Loucy (cell line): ENCODE results near the gene RPN1.

ENCODE experiments used
- H2AFZ ChIP-seq: fragments of 200-600 bp; sonication (generic); 2 replicates; pipeline ENCODE4 v1.6.0; 2016; ENCODE audit warnings: antibody characterized with exemption, mild to moderate bottlenecking, low read length, moderate library complexity
- H3F3A ChIP-seq: fragments of 200-600 bp; 2 replicates; pipeline ENCODE4 v1.6.0; 2016; ENCODE audit warnings: antibody characterized with exemption, low read depth, mild to moderate bottlenecking
- H3K27me3 ChIP-seq: fragments of 200-600 bp; sonication (generic); 2 replicates; pipeline ENCODE4 v1.6.1; 2014; ENCODE audit warnings: low read length, mild to moderate bottlenecking; ENCODE audit not compliant: insufficient read depth, poor library complexity, severe bottlenecking
- H3K36me3 ChIP-seq: fragments of 200-600 bp; sonication (generic); 2 replicates; pipeline ENCODE4 v1.6.1; 2016; ENCODE audit warnings: low read length; ENCODE audit not compliant: insufficient read depth
- H3K4me1 ChIP-seq: fragments of 200-600 bp; sonication (generic); 2 replicates; pipeline ENCODE4 v1.5.1; 2014; ENCODE audit warnings: low read length, mild to moderate bottlenecking; ENCODE audit not compliant: insufficient read depth, poor library complexity, severe bottlenecking
- H3K4me2 ChIP-seq: fragments of 200-600 bp; sonication (generic); 2 replicates; pipeline ENCODE4 v1.6.0; 2014; ENCODE audit warnings: antibody characterized with exemption, low read length, low read depth, mild to moderate bottlenecking; ENCODE audit not compliant: poor library complexity, severe bottlenecking
- H3K4me3 ChIP-seq: fragments of 200-600 bp; sonication (generic); 2 replicates; pipeline ENCODE4 v1.5.1; 2014; ENCODE audit warnings: low read length, mild to moderate bottlenecking, mixed read lengths; ENCODE audit not compliant: poor library complexity, severe bottlenecking
- H3K79me2 ChIP-seq: fragments of 200-600 bp; sonication (generic); 2 replicates; pipeline ENCODE4 v1.6.1; 2014; ENCODE audit warnings: low read length; ENCODE audit not compliant: insufficient read depth
- H3K9ac ChIP-seq: fragments of 200-600 bp; sonication (generic); 2 replicates; pipeline ENCODE4 v1.6.0; 2014; ENCODE audit warnings: mild to moderate bottlenecking, low read depth, low read length, moderate library complexity; ENCODE audit not compliant: poor library complexity, severe bottlenecking
- H3K9me2 ChIP-seq: fragments of 200-600 bp; sonication (generic); replicated peaks from 2 replicates; pipeline ENCODE4 v1.6.1; 2016; ENCODE audit warnings: low read depth, low read length, mixed read lengths
- H3K9me3 ChIP-seq: fragments of 200-600 bp; sonication (generic); 2 replicates; pipeline ENCODE4 v1.6.1; 2014; ENCODE audit warnings: mild to moderate bottlenecking, antibody characterized with exemption, low read length, low read depth; ENCODE audit not compliant: insufficient read depth
- H4K20me1 ChIP-seq: fragments of 200-600 bp; sonication (generic); 2 replicates; pipeline ENCODE4 v1.6.0; 2014; ENCODE audit warnings: antibody characterized with exemption, low read length, mild to moderate bottlenecking; ENCODE audit not compliant: insufficient read depth, poor library complexity, severe bottlenecking
- EZH2phosphoT487 ChIP-seq: fragments of 200-600 bp; IDR thresholded peaks from 2 replicates; pipeline ENCODE4 v1.6.1; 2018; ENCODE audit warnings: antibody characterized with exemption, mild to moderate bottlenecking, moderate library complexity, borderline replicate concordance
- TF ChIP-seq, protein P1 (sequence below): fragments of 200-600 bp; sonication (generic); conservative IDR thresholded peaks from 2 replicates; pipeline ENCODE4 v1.5.1; 2014; ENCODE audit warnings: mild to moderate bottlenecking, antibody characterized with exemption, low read length

The RPN1 gene

DNA sequence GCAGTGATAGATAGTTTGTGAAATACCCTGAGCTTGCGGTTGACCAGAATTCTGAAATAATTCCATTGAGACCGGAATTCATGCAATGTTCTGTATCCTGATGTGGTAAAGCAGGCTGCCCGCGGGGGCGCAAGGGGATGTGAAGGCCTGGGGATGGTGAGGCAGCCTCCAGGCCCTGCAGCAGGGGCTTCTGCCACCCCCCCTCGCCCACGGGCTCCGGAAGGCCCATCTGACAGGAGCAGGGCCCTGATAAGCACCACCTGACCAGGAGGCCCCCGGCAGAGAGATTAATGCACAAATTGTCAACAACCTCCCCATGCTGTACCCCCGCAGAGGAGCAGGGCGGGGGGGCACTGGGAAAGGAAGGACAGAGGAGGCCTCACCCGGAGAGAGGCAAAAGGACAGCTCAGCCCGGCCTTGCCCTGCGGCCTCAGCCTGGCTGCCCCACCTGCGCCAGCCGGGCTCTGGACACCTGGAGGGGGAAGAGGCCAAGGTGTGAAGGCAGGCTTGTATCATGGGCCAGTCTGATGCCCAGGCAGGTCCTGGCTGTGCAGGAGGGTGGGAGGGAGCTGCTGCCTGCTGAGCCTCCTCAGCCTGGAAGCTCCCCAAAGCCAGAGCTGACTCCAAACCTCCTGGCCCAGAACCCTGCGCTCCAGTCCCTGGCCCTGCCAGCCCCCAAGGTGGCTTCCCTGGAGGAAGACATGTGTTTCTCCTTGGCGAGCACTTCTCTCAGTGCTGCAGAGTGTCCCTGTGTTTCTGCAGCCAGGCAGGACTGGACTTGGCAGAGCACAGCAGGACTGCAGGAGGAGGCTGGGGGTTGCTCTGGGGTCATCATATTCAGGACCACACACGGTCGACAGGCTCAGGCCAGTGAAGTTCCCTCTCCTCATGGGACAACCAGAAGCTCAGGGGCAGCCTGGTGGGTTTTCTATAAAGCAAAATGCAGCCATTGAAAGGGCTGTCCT lies 46.5 kb downstream of the RPN1 start:
- H3K4me3 ChIP-seq: no peak overlapping the region
- H3K4me1 ChIP-seq: no peaks in the 10 kb centered on the region
- H2AFZ ChIP-seq: no peak overlapping the region
- no peaks in the 10 kb centered on the region for H3K27me3 ChIP-seq
- no peaks in the 10 kb centered on the region for H4K20me1 ChIP-seq
- H3K36me3 ChIP-seq: no peaks in the 10 kb centered on the region
- no peaks in the 10 kb centered on the region for H3F3A ChIP-seq
- no peaks in the 10 kb centered on the region for H3K79me2 ChIP-seq
- no peaks in the 10 kb centered on the region for H3K9me2 ChIP-seq
- no peak overlapping the region for H3K4me2 ChIP-seq
- TF ChIP-seq EZH2phosphoT487: no peak
- TF ChIP-seq, protein P1, sequence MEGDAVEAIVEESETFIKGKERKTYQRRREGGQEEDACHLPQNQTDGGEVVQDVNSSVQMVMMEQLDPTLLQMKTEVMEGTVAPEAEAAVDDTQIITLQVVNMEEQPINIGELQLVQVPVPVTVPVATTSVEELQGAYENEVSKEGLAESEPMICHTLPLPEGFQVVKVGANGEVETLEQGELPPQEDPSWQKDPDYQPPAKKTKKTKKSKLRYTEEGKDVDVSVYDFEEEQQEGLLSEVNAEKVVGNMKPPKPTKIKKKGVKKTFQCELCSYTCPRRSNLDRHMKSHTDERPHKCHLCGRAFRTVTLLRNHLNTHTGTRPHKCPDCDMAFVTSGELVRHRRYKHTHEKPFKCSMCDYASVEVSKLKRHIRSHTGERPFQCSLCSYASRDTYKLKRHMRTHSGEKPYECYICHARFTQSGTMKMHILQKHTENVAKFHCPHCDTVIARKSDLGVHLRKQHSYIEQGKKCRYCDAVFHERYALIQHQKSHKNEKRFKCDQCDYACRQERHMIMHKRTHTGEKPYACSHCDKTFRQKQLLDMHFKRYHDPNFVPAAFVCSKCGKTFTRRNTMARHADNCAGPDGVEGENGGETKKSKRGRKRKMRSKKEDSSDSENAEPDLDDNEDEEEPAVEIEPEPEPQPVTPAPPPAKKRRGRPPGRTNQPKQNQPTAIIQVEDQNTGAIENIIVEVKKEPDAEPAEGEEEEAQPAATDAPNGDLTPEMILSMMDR: no peak
- no peak overlapping the region for H3K9ac ChIP-seq
- H3K9me3 ChIP-seq: no peaks in the 10 kb centered on the region

DNA sequence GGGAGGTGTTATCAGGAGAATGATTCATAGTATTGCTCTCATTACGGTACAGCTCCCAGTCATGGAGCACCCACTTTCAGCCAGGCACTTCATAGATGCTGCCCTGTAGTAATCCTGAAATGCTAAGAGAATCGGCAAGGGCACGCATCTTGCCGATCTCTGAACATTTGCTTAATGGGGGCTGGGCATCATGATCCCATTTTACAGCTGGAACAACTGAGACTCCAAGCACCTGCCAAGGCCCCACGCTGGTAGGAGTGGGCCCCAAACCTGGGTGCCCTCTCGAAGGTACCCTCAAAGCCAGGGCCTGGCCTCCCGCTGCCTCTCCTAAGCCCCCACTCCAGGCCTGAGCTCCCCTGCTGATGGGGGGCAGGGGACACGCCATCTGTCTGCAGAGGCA lies 47.3 kb downstream of the RPN1 start:
- Histone ChIP-seq H3K27me3 (no peaks in the 10 kb centered on the region), H3K9me2 (no peaks in the 10 kb centered on the region), H3K9ac (no peak overlapping the region), H3K9me3 (no peaks in the 10 kb centered on the region), H3F3A (no peaks in the 10 kb centered on the region), H2AFZ (no peak overlapping the region), H4K20me1 (no peaks in the 10 kb centered on the region), H3K4me3 (no peak overlapping the region), H3K36me3 (no peaks in the 10 kb centered on the region), H3K4me1 (no peaks in the 10 kb centered on the region), H3K79me2 (no peaks in the 10 kb centered on the region), H3K4me2 (no peak overlapping the region)
- TF ChIP-seq, protein P1: no peak
- TF ChIP-seq EZH2phosphoT487: no peak

DNA sequence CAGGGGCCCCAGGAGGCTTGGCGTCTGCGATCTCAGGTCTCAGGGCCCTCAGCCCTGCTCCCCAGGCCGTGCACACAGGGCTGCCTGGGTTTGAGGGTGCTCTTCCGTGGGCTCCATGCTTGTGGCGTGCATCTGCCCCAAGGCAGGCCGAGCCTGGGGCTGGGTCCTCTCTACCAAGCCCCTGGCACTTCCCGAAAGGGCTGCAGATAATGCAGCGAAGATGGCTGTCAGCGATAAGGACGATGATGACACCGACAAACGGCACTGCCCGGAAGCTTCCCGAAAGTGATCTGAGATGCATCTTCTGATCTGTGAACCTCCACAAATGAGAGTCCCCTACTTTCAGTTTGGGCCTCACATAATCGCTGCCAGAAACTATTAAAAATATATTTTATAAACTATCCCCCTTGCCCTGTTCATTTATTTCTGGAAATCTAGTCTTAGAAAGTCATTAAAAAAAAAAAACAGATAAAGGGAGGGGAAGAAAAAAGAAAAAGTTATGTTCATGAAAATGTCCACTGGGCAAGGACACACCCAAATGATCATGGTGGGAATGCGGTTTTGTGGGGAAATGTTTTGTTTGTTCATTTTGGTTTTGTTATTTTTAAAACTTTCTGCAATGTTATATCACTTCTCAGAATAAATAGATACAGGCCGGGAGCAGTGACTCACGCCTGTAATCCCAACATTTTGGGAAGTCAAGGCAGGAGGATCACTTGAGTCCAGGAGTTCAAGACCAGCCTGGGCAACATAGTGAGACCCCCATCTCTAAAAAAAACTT lies 51.5 kb downstream of the RPN1 start:
- no peaks in the 10 kb centered on the region for H3K36me3 ChIP-seq
- no peak for TF ChIP-seq EZH2phosphoT487
- TF ChIP-seq, protein P1: no peak
- no peaks in the 10 kb centered on the region for H4K20me1 ChIP-seq
- H3K9ac ChIP-seq: no peak overlapping the region
- no peak overlapping the region for H3K4me3 ChIP-seq
- no peak overlapping the region for H3K4me2 ChIP-seq
- no peaks in the 10 kb centered on the region for H3K4me1 ChIP-seq
- no peaks in the 10 kb centered on the region for H3F3A ChIP-seq
- no peaks in the 10 kb centered on the region for H3K27me3 ChIP-seq
- no peaks in the 10 kb centered on the region for H3K79me2 ChIP-seq
- H3K9me3 ChIP-seq: no peaks in the 10 kb centered on the region
- no peaks in the 10 kb centered on the region for H3K9me2 ChIP-seq
- H2AFZ ChIP-seq: no peak overlapping the region
